ENCODE data around the gene UBE2V1.
A peak's percentile ranks its signal among the peaks of the same experiment; 100 is the strongest.
"Not testable (repeated sequence)": the region's sequence is repeated elsewhere in the genome, so short reads cannot be mapped to it uniquely, and the experiment has no call there.

The UBE2V1 gene

GRCh38 chr20:50066161-50066834 lies 46.7 kb downstream of the UBE2V1 start:
- Histone ChIP-seq H3K18ac (ENCODE audit: low read length) (peak overlapping the region; percentile 16), H3K9me3 (ENCODE audit: insufficient read depth, low read depth, low read length) (no peaks in the 10 kb centered on the region), H2AK5ac (ENCODE audit: low read length) (peak overlapping the region; percentile 70), H2AFZ (ENCODE audit: insufficient read depth, low read length, poor library complexity) (no peak overlapping the region), H3K27ac (ENCODE audit: low read depth, low read length) (no peak overlapping the region), H3K4me1 (ENCODE audit: control insufficient read depth in 1 of 2, insufficient read depth in 2 of 2, low read length in 2 of 2) (peaks cover 30 to 34% of the 10 kb centered on the region in 2 experiments), H3K4ac (ENCODE audit: low read depth, low read length) (peak overlapping the region; percentile 44), H3K27me3 (ENCODE audit: insufficient read depth, low read length) (no peaks in the 10 kb centered on the region), H3K4me3 (ENCODE audit: low read depth, low read length) (no peak overlapping the region), H4K12ac (ENCODE audit: low read depth, low read length) (no peak overlapping the region), H3K4me2 (ENCODE audit: low read length) (no peak overlapping the region), H2BK5ac (ENCODE audit: low read depth, low read length, poor library complexity) (peak overlapping the region; percentile 54), H3K9ac (ENCODE audit: low read length) (no peak overlapping the region), H4K8ac (ENCODE audit: low read depth, low read length) (peak overlapping the region; percentile 69), H4K91ac (ENCODE audit: low read depth, low read length) (peak overlapping the region; percentile 79), H3K79me1 (ENCODE audit: low read length) (peaks cover 50% of the 10 kb centered on the region), H3K14ac (ENCODE audit: low read length) (peak overlapping the region; percentile 59), H3K79me2 (ENCODE audit: control insufficient read depth, insufficient read depth, low read length, poor library complexity) (peaks cover 2% of the 10 kb centered on the region), H3K36me3 (ENCODE audit: control insufficient read depth in 1 of 2, insufficient read depth in 2 of 2, low read length in 2 of 2) (no peaks in the 10 kb centered on the region), H3K23ac (ENCODE audit: low read length) (no peak overlapping the region), H2BK120ac (ENCODE audit: insufficient read depth, low read length, poor library complexity) (peak overlapping the region; percentile 60), H2BK12ac (ENCODE audit: low read length) (peak overlapping the region; percentile 93)
- WGBS (ENCODE audit: extremely low coverage, insufficient coverage, insufficient read length), result no CpG with 5 or more reads among the region's 10 CpGs
- peak in 1 of 2 donors; percentile 19 for DNase-seq

GRCh38 chr20:50065325-50065615 lies 47.7 kb downstream of the UBE2V1 start:
- no peak for DNase-seq
- peak overlapping the region; percentile 11 for H4K8ac ChIP-seq (ENCODE audit: low read depth, low read length)

GRCh38 chr20:50063763-50064162 lies 49.2 kb downstream of the UBE2V1 start:
- H3K27ac ChIP-seq (ENCODE audit: low read depth, low read length); H3K23ac ChIP-seq (ENCODE audit: low read length); H4K8ac ChIP-seq (ENCODE audit: low read depth, low read length); H2BK120ac ChIP-seq (ENCODE audit: insufficient read depth, low read length, poor library complexity); H3K9me3 ChIP-seq (ENCODE audit: insufficient read depth, low read depth, low read length); H3K4ac ChIP-seq (ENCODE audit: low read depth, low read length); H3K4me3 ChIP-seq (ENCODE audit: low read depth, low read length); H3K36me3 ChIP-seq (ENCODE audit: control insufficient read depth in 1 of 2, insufficient read depth in 2 of 2, low read length in 2 of 2); H2AFZ ChIP-seq (ENCODE audit: insufficient read depth, low read length, poor library complexity); H3K9ac ChIP-seq (ENCODE audit: low read length); H3K18ac ChIP-seq (ENCODE audit: low read length); H3K14ac ChIP-seq (ENCODE audit: low read length); H3K79me2 ChIP-seq (ENCODE audit: control insufficient read depth, insufficient read depth, low read length, poor library complexity); DNase-seq; H2BK12ac ChIP-seq (ENCODE audit: low read length); H2BK5ac ChIP-seq (ENCODE audit: low read depth, low read length, poor library complexity); H4K12ac ChIP-seq (ENCODE audit: low read depth, low read length); H3K4me2 ChIP-seq (ENCODE audit: low read length); H3K27me3 ChIP-seq (ENCODE audit: insufficient read depth, low read length): not testable (repeated sequence)
- peak overlapping the region; percentile 71 for H2AK5ac ChIP-seq (ENCODE audit: low read length)
- peaks cover 53% of the 10 kb centered on the region for H3K79me1 ChIP-seq (ENCODE audit: low read length)
- H3K4me1 ChIP-seq (ENCODE audit: control insufficient read depth in 1 of 2, insufficient read depth in 2 of 2, low read length in 2 of 2), result peaks cover 31 to 35% of the 10 kb centered on the region in 2 experiments
- H4K91ac ChIP-seq (ENCODE audit: low read depth, low read length), result peak overlapping the region; percentile 28
- WGBS (ENCODE audit: extremely low coverage, insufficient coverage, insufficient read length), result no CpG with 5 or more reads among the region's 6 CpGs

More at GRCh38 chr20:50065325-50065615, 47.7 kb downstream of the UBE2V1 start:
- Histone ChIP-seq H4K12ac (ENCODE audit: low read depth, low read length) (no peak overlapping the region), H3K4ac (ENCODE audit: low read depth, low read length) (no peak overlapping the region), H2BK120ac (ENCODE audit: insufficient read depth, low read length, poor library complexity) (peak overlapping the region; percentile 19), H3K18ac (ENCODE audit: low read length) (peak overlapping the region; percentile 8), H3K9ac (ENCODE audit: low read length) (no peak overlapping the region), H3K4me1 (ENCODE audit: control insufficient read depth in 1 of 2, insufficient read depth in 2 of 2, low read length in 2 of 2) (peaks cover 29 to 32% of the 10 kb centered on the region in 2 experiments), H3K79me2 (ENCODE audit: control insufficient read depth, insufficient read depth, low read length, poor library complexity) (peaks cover 2% of the 10 kb centered on the region), H3K9me3 (ENCODE audit: insufficient read depth, low read depth, low read length) (no peaks in the 10 kb centered on the region), H2AFZ (ENCODE audit: insufficient read depth, low read length, poor library complexity) (no peak overlapping the region), H3K27me3 (ENCODE audit: insufficient read depth, low read length) (no peaks in the 10 kb centered on the region), H3K4me3 (ENCODE audit: low read depth, low read length) (no peak overlapping the region), H2BK12ac (ENCODE audit: low read length) (peak overlapping the region; percentile 74), H3K79me1 (ENCODE audit: low read length) (peaks cover 54% of the 10 kb centered on the region), H3K36me3 (ENCODE audit: control insufficient read depth in 1 of 2, insufficient read depth in 2 of 2, low read length in 2 of 2) (no peaks in the 10 kb centered on the region), H3K14ac (ENCODE audit: low read length) (peak overlapping the region; percentile 9), H3K23ac (ENCODE audit: low read length) (no peak overlapping the region), H3K27ac (ENCODE audit: low read depth, low read length) (no peak overlapping the region), H2BK5ac (ENCODE audit: low read depth, low read length, poor library complexity) (no peak overlapping the region), H3K4me2 (ENCODE audit: low read length) (no peak overlapping the region), H4K91ac (ENCODE audit: low read depth, low read length) (peak overlapping the region; percentile 47), H2AK5ac (ENCODE audit: low read length) (peak overlapping the region; percentile 70)
- no CpG with 5 or more reads among the region's 3 CpGs for WGBS (ENCODE audit: extremely low coverage, insufficient coverage, insufficient read length)

- no peaks in the 10 kb centered on the region for H3K36me3 ChIP-seq (ENCODE audit: control insufficient read depth in 1 of 2, insufficient read depth in 2 of 2, low read length in 2 of 2)
- no peak overlapping the region for H4K12ac ChIP-seq (ENCODE audit: low read depth, low read length)
- H2BK5ac ChIP-seq (ENCODE audit: low read depth, low read length, poor library complexity), result peak overlapping the region; percentile 14
- no CpG with 5 or more reads among the region's 13 CpGs for WGBS (ENCODE audit: extremely low coverage, insufficient coverage, insufficient read length)
- H2AK5ac ChIP-seq (ENCODE audit: low read length), result peak overlapping the region; percentile 82
- H2BK12ac ChIP-seq (ENCODE audit: low read length), result peak overlapping the region; percentile 83
- H2BK120ac ChIP-seq (ENCODE audit: insufficient read depth, low read length, poor library complexity), result peak overlapping the region; percentile 84
- no peak overlapping the region for H3K9ac ChIP-seq (ENCODE audit: low read length)
- peak overlapping the region; percentile 8 for H4K8ac ChIP-seq (ENCODE audit: low read depth, low read length)
- H3K23ac ChIP-seq (ENCODE audit: low read length), result no peak overlapping the region
- H3K4me2 ChIP-seq (ENCODE audit: low read length), result no peak overlapping the region
- H3K27me3 ChIP-seq (ENCODE audit: insufficient read depth, low read length), result no peaks in the 10 kb centered on the region
- peak overlapping the region; percentile 26 for H3K4ac ChIP-seq (ENCODE audit: low read depth, low read length)
- H3K9me3 ChIP-seq (ENCODE audit: insufficient read depth, low read depth, low read length), result no peaks in the 10 kb centered on the region
- DNase-seq, result peak; percentile 98
- H4K91ac ChIP-seq (ENCODE audit: low read depth, low read length), result peak overlapping the region; percentile 82
- H3K4me3 ChIP-seq (ENCODE audit: low read depth, low read length), result peak overlapping the region; percentile 10
- peaks cover 54% of the 10 kb centered on the region for H3K79me1 ChIP-seq (ENCODE audit: low read length)
- H3K27ac ChIP-seq (ENCODE audit: low read depth, low read length), result no peak overlapping the region
- peaks cover 29 to 31% of the 10 kb centered on the region in 2 experiments for H3K4me1 ChIP-seq (ENCODE audit: control insufficient read depth in 1 of 2, insufficient read depth in 2 of 2, low read length in 2 of 2)
- peaks cover under 1% of the 10 kb centered on the region for H3K79me2 ChIP-seq (ENCODE audit: control insufficient read depth, insufficient read depth, low read length, poor library complexity)
- peak overlapping the region; percentile 51 for H3K14ac ChIP-seq (ENCODE audit: low read length)
- H3K18ac ChIP-seq (ENCODE audit: low read length), result peak overlapping the region; percentile 63
- no peak overlapping the region for H2AFZ ChIP-seq (ENCODE audit: insufficient read depth, low read length, poor library complexity)
Observed at GRCh38 chr20:50062006-50062838, 50.7 kb downstream of the UBE2V1 start.
